GM23248 (cell line): ENCODE measurements around the gene ARSI. TPM values are rescaled to one million over a fixed set of nuclear protein-coding genes. Genes with fewer than 3 reads are reported as not detected.

ENCODE experiments used
- DNase-seq: peaks from one replicate; pipeline ENCODE4 v3.0.0-alpha.2; 2015
- H2AFZ ChIP-seq: fragments of 200-600 bp; sonication (generic); 2 replicates; pipeline ENCODE4 v1.6.1; 2016; ENCODE audit warnings: antibody characterized with exemption
- H3F3A ChIP-seq: fragments of 200-600 bp; sonication (generic); 2 replicates; pipeline ENCODE4 v1.6.1; 2016; ENCODE audit warnings: mild to moderate bottlenecking, antibody characterized with exemption, mixed run types; ENCODE audit not compliant: insufficient read depth
- H3K27ac ChIP-seq: fragments of 200-600 bp; sonication (generic); 2 replicates; pipeline ENCODE4 v1.5.1; 2016; ENCODE audit warnings: mild to moderate bottlenecking
- H3K27me3 ChIP-seq: fragments of 200-600 bp; sonication (generic); replicated peaks from 2 replicates; pipeline ENCODE4 v1.6.1; 2016; ENCODE audit warnings: mild to moderate bottlenecking; ENCODE audit not compliant: insufficient read depth
- H3K36me3 ChIP-seq: fragments of 200-600 bp; sonication (generic); 2 replicates; pipeline ENCODE4 v1.6.1; 2016; ENCODE audit warnings: low read depth, mild to moderate bottlenecking
- H3K4me1 ChIP-seq: fragments of 200-600 bp; sonication (generic); 2 replicates; pipeline ENCODE4 v1.6.1; 2016; ENCODE audit warnings: mild to moderate bottlenecking; ENCODE audit not compliant: insufficient read depth
- H3K4me2 ChIP-seq: fragments of 200-600 bp; sonication (generic); one replicate; pipeline ENCODE4 v1.6.1; 2016; ENCODE audit warnings: mild to moderate bottlenecking; ENCODE audit not compliant: unreplicated experiment
- H3K4me3 ChIP-seq: fragments of 200-600 bp; sonication (generic); 2 replicates; pipeline ENCODE4 v1.5.1; 2016; ENCODE audit warnings: mild to moderate bottlenecking
- H3K79me2 ChIP-seq: fragments of 200-600 bp; sonication (generic); 2 replicates; pipeline ENCODE4 v1.6.1; 2016; ENCODE audit warnings: mild to moderate bottlenecking; ENCODE audit not compliant: insufficient read depth
- H3K9ac ChIP-seq: fragments of 200-600 bp; sonication (generic); 2 replicates; pipeline ENCODE4 v1.6.1; 2016; ENCODE audit warnings: mild to moderate bottlenecking
- H3K9me2 ChIP-seq: fragments of 200-600 bp; sonication (generic); 2 replicates; pipeline ENCODE4 v1.6.1; 2016; ENCODE audit warnings: mixed run types, mild to moderate bottlenecking, moderate library complexity; ENCODE audit not compliant: insufficient read depth
- H3K9me3 ChIP-seq: fragments of 200-600 bp; sonication (generic); one replicate; pipeline ENCODE4 v1.6.1; 2017; ENCODE audit warnings: low read depth
- H4K20me1 ChIP-seq: fragments of 200-600 bp; sonication (generic); 2 replicates; pipeline ENCODE4 v1.6.0; 2016; ENCODE audit not compliant: insufficient read depth
- EZH2 ChIP-seq: fragments of 200-600 bp; sonication (generic); IDR thresholded peaks from 2 replicates; pipeline ENCODE4 v1.6.1; 2018; ENCODE audit warnings: antibody characterized with exemption, mild to moderate bottlenecking; ENCODE audit not compliant: insufficient read depth, poor library complexity, severe bottlenecking
- EZH2phosphoT487 ChIP-seq: fragments of 200-600 bp; sonication (generic); IDR thresholded peaks from 2 replicates; pipeline ENCODE4 v1.6.1; 2018; ENCODE audit warnings: antibody characterized with exemption, moderate library complexity, mild to moderate bottlenecking, low read depth; ENCODE audit not compliant: insufficient read depth
- WGBS, 2 experiments: methylation state at CpG; one replicate each; pipeline ENCODE4 v1.1.6; 2015 to 2017; ENCODE audit warnings: low lambda C conversion rate in 2 of 2, low coverage in 1 of 2; ENCODE audit errors: missing lambda C conversion rate in 2 of 2; 5-methylcytosine and 5-hydroxymethylcytosine counted together
- in situ Hi-C: fragments of 300-500 bp; cut with MboI; formaldehyde crosslinking; loops from 2 replicates; pipeline ENCODE4 v1.15.0; 2020
- polyA plus RNA-seq: library from polyadenylated mRNA; unstranded; fragments of >200 nt; fragmentation: Nextera tagmentation; extraction: Ambion mirVana; gene quantifications from 2 replicates; pipeline ENCODE4 v1.2.1, GENCODE V29; 2016
- total RNA-seq: library from RNA; depleted of rRNA; stranded (reverse); fragments of >200 nt; shearing (Covaris generic); gene quantifications from 2 replicates; pipeline ENCODE4 v1.2.3, GENCODE V29; 2014

The ARSI gene
- total and polyA plus RNA-seq, 2 experiments from 2014 or later: 1.0 to 4.3 TPM

GRCh38 chr5:150307617-150308426, 5.1 kb upstream of the ARSI start:
- in situ Hi-C loops: no loop called here
- H3K27ac ChIP-seq: no peak overlapping the region
- no peaks in the 10 kb centered on the region for H4K20me1 ChIP-seq
- H3K4me1 ChIP-seq: 0 out of 2 replicates have a peak, but pooled peaks cover 3% of the 10 kb centered on the region
- DNase-seq: no peak
- H3K9me2 ChIP-seq: no peaks in the 10 kb centered on the region
- no peaks in the 10 kb centered on the region for H3K79me2 ChIP-seq
- no peak overlapping the region for H2AFZ ChIP-seq
- no peaks in the 10 kb centered on the region for H3K36me3 ChIP-seq
- H3K9ac ChIP-seq: no peak overlapping the region
- H3K4me2 ChIP-seq: no peak overlapping the region
- H3F3A ChIP-seq: no peaks in the 10 kb centered on the region
- no peak for TF ChIP-seq EZH2
- TF ChIP-seq EZH2phosphoT487: no peak
- 73 to 74% methylated on average over 8 to 11 of the region's 11 CpGs for WGBS, 2 experiments
- H3K4me3 ChIP-seq: no peak overlapping the region
- H3K9me3 ChIP-seq: no peaks in the 10 kb centered on the region
- H3K27me3 ChIP-seq: no peaks in the 10 kb centered on the region

GRCh38 chr5:150306775-150307174, 4.1 kb upstream of the ARSI start:
- Histone ChIP-seq H3F3A (no peaks in the 10 kb centered on the region), H3K9me3 (no peaks in the 10 kb centered on the region), H3K27me3 (no peaks in the 10 kb centered on the region), H3K4me2 (no peak overlapping the region), H3K4me3 (no peak overlapping the region), H3K9ac (no peak overlapping the region), H2AFZ (no peak overlapping the region), H3K36me3 (no peaks in the 10 kb centered on the region), H3K9me2 (no peaks in the 10 kb centered on the region), H3K4me1 (peaks cover 10% of the 10 kb centered on the region; the same call in 1 of the 2 replicates), H3K79me2 (no peaks in the 10 kb centered on the region), H3K27ac (no peak overlapping the region), H4K20me1 (no peaks in the 10 kb centered on the region)
- DNase-seq: no peak
- in situ Hi-C loops: no loop called here
- WGBS, 2 experiments: 93 to 98% methylated on average over 4 of the region's 4 CpGs
- TF ChIP-seq EZH2phosphoT487 (no peak), EZH2 (no peak)

- no peak overlapping the region for H3K27ac ChIP-seq
- H4K20me1 ChIP-seq: no peaks in the 10 kb centered on the region
- H3F3A ChIP-seq: no peaks in the 10 kb centered on the region
- no peak for TF ChIP-seq EZH2phosphoT487
- DNase-seq: no peak
- no peaks in the 10 kb centered on the region for H3K9me2 ChIP-seq
- in situ Hi-C loops: no loop called here
- H3K9me3 ChIP-seq: no peaks in the 10 kb centered on the region
- H3K79me2 ChIP-seq: no peaks in the 10 kb centered on the region
- H3K27me3 ChIP-seq: no peaks in the 10 kb centered on the region
- no peak overlapping the region for H3K4me3 ChIP-seq
- H3K4me1 ChIP-seq: peaks cover 17% of the 10 kb centered on the region; the same call in 1 of the 2 replicates
- peak overlapping the region; percentile 67 for H2AFZ ChIP-seq
- no peak overlapping the region for H3K9ac ChIP-seq
- 14 to 21% methylated on average over 1 of the region's 1 CpG for WGBS, 2 experiments
- H3K4me2 ChIP-seq: no peak overlapping the region
- H3K36me3 ChIP-seq: no peaks in the 10 kb centered on the region
Observed at GRCh38 chr5:150305557-150305956, 2.9 kb upstream of the ARSI start.

GRCh38 chr5:150305095-150305494, 2.4 kb upstream of the ARSI start:
- H3K27ac ChIP-seq: no peak overlapping the region
- WGBS, 2 experiments: 74 to 77% methylated on average over 2 of the region's 2 CpGs
- in situ Hi-C loops: no loop called here

More at GRCh38 chr5:150305095-150305494, 2.4 kb upstream of the ARSI start:
- H3K27me3 ChIP-seq: no peaks in the 10 kb centered on the region
- no peak overlapping the region for H3K4me2 ChIP-seq
- peaks cover 19% of the 10 kb centered on the region; the same call in 1 of the 2 replicates for H3K4me1 ChIP-seq
- TF ChIP-seq EZH2phosphoT487: no peak
- no peak for TF ChIP-seq EZH2
- no peaks in the 10 kb centered on the region for H3K36me3 ChIP-seq
- H3K9me3 ChIP-seq: no peaks in the 10 kb centered on the region
- peak overlapping the region; percentile 67 for H2AFZ ChIP-seq
- peaks cover 4% of the 10 kb centered on the region for H3F3A ChIP-seq
- no peak overlapping the region for H3K4me3 ChIP-seq
- no peaks in the 10 kb centered on the region for H3K9me2 ChIP-seq
- H3K9ac ChIP-seq: no peak overlapping the region
- H3K79me2 ChIP-seq: no peaks in the 10 kb centered on the region
- DNase-seq: no peak
- no peaks in the 10 kb centered on the region for H4K20me1 ChIP-seq
